ENCODE results near the gene HRK.

Gene HRK

DNA sequence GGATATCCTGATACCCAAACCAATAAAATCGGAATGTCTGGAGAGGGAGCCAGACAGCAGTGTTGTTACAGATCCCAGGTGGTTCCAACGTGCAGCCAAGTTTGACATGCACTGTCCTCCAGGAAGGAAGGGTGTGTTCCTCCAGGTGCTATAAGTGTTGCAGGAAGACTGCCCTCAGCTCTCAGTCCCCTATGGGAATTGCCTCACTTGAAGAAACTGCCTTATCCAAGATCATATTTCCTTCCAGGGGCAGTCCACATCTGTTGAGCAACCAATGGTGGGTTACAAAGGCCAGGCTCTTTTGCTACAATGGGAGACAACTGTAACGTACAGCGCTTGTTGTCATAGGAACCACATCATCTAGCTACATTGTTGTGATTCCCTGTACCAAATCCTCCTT is 16.2 kb upstream of the HRK start:
- H3K36me3 ChIP-seq (ENCODE audit: control insufficient read depth, insufficient read depth, low read length), result no peaks in the 10 kb centered on the region
- H3K4me3 ChIP-seq (ENCODE audit: low read depth, low read length), result no peak overlapping the region
- H3K9ac ChIP-seq (ENCODE audit: low read length), result no peak overlapping the region
- H3K9me3 ChIP-seq (ENCODE audit: control insufficient read depth, insufficient read depth, low read depth, low read length), result no peaks in the 10 kb centered on the region
- H3K27me3 ChIP-seq (ENCODE audit: control insufficient read depth, insufficient read depth, low read length), result peaks cover 12% of the 10 kb centered on the region; the same call in 1 of the 2 replicates
- H3K27ac ChIP-seq (ENCODE audit: low read depth, low read length), result no peak overlapping the region
- H3K4me1 ChIP-seq (ENCODE audit: control insufficient read depth, insufficient read depth, low read length), result no peaks in the 10 kb centered on the region

DNA sequence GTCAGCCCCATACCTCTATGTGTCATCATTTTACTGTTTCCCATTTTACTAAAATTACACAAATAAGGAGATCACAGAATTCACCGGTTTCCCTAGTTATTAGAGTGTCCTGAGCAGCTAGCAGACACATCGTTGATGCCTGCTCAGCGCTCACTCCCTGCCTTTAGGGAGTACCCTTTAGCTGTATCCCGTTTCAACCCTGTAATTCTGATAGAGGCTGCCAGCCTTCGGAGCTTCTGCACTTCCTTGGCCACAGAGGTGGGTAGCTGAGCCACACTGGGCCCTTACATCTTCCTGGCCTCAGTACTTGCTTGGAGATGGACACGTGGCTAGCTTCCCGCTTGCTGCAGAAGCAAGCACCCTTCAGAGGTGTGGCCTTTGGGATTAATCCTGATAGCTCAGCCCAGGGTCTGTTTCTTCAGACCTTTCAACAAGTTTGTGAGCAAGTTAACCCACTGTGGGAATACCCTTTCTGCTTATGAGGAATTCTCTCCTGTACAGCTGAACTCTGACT is 15.2 kb upstream of the HRK start:
- no peaks in the 10 kb centered on the region for H3K4me1 ChIP-seq (ENCODE audit: control insufficient read depth, insufficient read depth, low read length)
- no peaks in the 10 kb centered on the region for H3K36me3 ChIP-seq (ENCODE audit: control insufficient read depth, insufficient read depth, low read length)
- H3K4me3 ChIP-seq (ENCODE audit: low read depth, low read length), result no peak overlapping the region
- H3K27me3 ChIP-seq (ENCODE audit: control insufficient read depth, insufficient read depth, low read length), result peaks cover 12% of the 10 kb centered on the region; the same call in 1 of the 2 replicates
- no peak overlapping the region for H3K9ac ChIP-seq (ENCODE audit: low read length)
- H3K9me3 ChIP-seq (ENCODE audit: control insufficient read depth, insufficient read depth, low read depth, low read length), result no peaks in the 10 kb centered on the region
- no peak overlapping the region for H3K27ac ChIP-seq (ENCODE audit: low read depth, low read length)

DNA sequence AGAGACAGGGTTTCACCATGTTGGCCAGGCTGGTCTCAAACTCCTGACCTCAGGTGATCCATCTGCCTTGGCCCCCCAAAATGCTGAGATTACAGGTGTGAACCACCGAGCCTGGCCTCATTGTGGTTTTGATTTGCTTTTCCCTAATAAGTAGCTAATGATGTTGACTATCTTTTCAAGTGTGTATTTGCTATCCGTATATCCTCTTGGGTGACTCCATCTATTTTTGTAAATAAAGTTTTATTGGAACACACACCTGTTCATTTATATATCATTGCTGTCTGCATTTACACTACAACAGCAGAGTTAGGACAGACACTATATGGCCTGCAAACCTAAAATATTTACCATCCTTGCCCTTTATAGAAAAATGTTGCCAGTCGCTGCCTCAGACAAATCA is 13.7 kb upstream of the HRK start:
- H3K27me3 ChIP-seq (ENCODE audit: control insufficient read depth, insufficient read depth, low read length), result peaks cover 9% of the 10 kb centered on the region; the same call in 1 of the 2 replicates
- no peak overlapping the region for H3K4me3 ChIP-seq (ENCODE audit: low read depth, low read length)
- H3K4me1 ChIP-seq (ENCODE audit: control insufficient read depth, insufficient read depth, low read length), result no peaks in the 10 kb centered on the region
- no peak overlapping the region for H3K9ac ChIP-seq (ENCODE audit: low read length)
- H3K36me3 ChIP-seq (ENCODE audit: control insufficient read depth, insufficient read depth, low read length), result no peaks in the 10 kb centered on the region
- no peak overlapping the region for H3K27ac ChIP-seq (ENCODE audit: low read depth, low read length)
- no peaks in the 10 kb centered on the region for H3K9me3 ChIP-seq (ENCODE audit: control insufficient read depth, insufficient read depth, low read depth, low read length)

DNA sequence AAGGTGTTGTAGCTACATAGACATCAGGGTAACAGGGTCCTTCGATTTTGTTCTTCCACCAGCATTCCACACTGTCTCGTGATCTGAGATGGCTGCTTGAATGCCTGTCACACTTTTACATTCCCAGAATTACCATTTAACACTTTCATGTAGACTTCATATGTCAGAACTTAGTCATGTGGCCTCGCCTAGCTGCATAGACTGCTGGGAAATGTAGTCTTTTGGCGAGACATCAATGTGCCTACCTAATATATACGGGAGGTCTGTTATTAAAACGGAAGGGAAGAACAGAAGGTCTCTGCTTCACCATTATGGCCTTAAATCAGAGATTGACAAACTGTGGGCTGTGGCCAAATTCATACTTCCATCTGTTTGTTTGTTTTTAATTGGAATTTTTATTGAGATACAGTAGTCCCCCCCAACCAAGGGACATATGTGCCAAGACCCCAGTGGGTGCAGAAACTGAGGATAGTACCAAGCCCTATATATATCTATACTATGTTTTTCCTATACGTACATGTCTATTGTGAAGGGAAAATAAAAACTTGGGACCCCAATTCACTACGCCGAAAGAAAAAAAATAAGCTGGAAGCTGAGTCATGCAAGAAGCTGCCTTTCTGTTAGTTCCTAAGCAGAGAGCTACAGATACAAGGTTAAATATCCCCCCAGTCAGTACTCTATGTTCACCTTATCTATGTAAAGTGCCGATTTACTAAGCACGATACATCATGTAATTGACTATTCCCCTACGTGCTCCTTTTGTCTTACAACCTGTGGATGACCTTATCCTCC is 11.3 kb upstream of the HRK start:
- Histone ChIP-seq H3K9ac (ENCODE audit: low read length) (no peak overlapping the region), H3K4me1 (ENCODE audit: control insufficient read depth, insufficient read depth, low read length) (no peaks in the 10 kb centered on the region), H3K9me3 (ENCODE audit: control insufficient read depth, insufficient read depth, low read depth, low read length) (no peaks in the 10 kb centered on the region), H3K27ac (ENCODE audit: low read depth, low read length) (no peak overlapping the region), H3K4me3 (ENCODE audit: low read depth, low read length) (no peak overlapping the region), H3K36me3 (ENCODE audit: control insufficient read depth, insufficient read depth, low read length) (no peaks in the 10 kb centered on the region), H3K27me3 (ENCODE audit: control insufficient read depth, insufficient read depth, low read length) (peaks cover 4% of the 10 kb centered on the region; the same call in 1 of the 2 replicates)

DNA sequence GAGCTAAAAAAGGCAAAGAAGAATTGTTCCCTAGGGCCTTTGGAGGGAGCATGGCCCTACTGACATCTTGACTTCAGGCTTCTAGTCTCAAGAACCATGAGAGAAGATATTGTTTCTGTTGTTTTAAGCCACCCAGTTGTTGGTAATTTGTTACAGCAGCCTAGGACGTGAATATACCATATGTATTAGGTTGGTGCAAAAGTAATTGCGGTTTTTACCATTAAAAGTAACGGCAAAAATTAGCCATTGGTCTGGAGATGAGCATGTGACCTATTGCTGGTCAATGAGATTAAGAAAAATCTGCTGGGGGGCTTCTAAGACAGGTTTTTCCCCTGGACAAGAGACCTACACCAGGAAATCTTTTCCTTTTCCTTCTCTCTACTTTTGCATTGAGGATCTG is 9.8 kb upstream of the HRK start:
- no peak overlapping the region for H3K9ac ChIP-seq (ENCODE audit: low read length)
- no peaks in the 10 kb centered on the region for H3K4me1 ChIP-seq (ENCODE audit: control insufficient read depth, insufficient read depth, low read length)
- peaks cover 7% of the 10 kb centered on the region; the same call in 1 of the 2 replicates for H3K27me3 ChIP-seq (ENCODE audit: control insufficient read depth, insufficient read depth, low read length)
- no peak overlapping the region for H3K27ac ChIP-seq (ENCODE audit: low read depth, low read length)
- H3K36me3 ChIP-seq (ENCODE audit: control insufficient read depth, insufficient read depth, low read length), result no peaks in the 10 kb centered on the region
- no peaks in the 10 kb centered on the region for H3K9me3 ChIP-seq (ENCODE audit: control insufficient read depth, insufficient read depth, low read depth, low read length)
- H3K4me3 ChIP-seq (ENCODE audit: low read depth, low read length), result no peak overlapping the region

DNA sequence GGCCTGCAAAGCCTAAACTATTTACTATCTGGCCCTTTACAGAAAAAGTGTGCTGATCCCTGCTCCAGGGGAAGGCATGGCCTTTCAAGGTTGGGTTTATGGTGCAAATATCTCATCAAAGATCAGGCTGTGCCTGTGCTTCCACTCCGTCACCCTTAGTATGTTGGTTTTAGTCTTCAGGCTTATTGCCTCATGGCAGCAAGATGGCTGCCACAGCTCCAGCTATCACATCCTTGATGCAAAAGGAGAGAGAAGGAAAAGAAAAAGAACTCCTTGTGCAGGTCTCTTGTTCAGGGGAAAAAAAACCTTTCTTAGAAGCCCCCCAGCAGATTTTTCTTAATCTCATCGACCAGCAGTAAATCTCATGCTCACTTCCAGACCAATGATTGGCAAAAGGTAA is 9.1 kb upstream of the HRK start:
- no peak overlapping the region for H3K4me3 ChIP-seq (ENCODE audit: low read depth, low read length)
- H3K36me3 ChIP-seq (ENCODE audit: control insufficient read depth, insufficient read depth, low read length), result no peaks in the 10 kb centered on the region
- no peak overlapping the region for H3K9ac ChIP-seq (ENCODE audit: low read length)
- H3K9me3 ChIP-seq (ENCODE audit: control insufficient read depth, insufficient read depth, low read depth, low read length), result no peaks in the 10 kb centered on the region
- H3K4me1 ChIP-seq (ENCODE audit: control insufficient read depth, insufficient read depth, low read length), result no peaks in the 10 kb centered on the region
- no peak overlapping the region for H3K27ac ChIP-seq (ENCODE audit: low read depth, low read length)
- H3K27me3 ChIP-seq (ENCODE audit: control insufficient read depth, insufficient read depth, low read length), result peaks cover 9% of the 10 kb centered on the region; the same call in 1 of the 2 replicates

DNA sequence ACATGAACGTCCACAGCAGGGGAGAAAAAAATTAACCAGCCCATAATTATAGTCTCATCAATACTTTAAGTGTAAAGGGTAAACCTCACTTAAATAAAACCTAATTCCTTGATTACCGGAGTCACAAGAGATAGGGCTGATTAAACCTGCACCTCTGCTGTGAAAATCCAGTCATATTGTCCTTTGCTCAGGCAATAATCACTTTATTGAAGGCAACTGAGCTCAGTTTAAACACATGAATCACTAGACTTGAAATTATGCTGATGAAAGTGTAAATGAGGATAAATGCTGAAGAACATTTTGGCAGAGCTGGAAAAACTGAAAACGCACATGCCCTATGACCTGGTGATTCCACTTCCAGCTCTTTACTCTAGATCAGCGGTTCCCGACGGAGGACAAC is 6.7 kb upstream of the HRK start:
- no peak overlapping the region for H3K9ac ChIP-seq (ENCODE audit: low read length)
- H3K27me3 ChIP-seq (ENCODE audit: control insufficient read depth, insufficient read depth, low read length), result peaks cover 31% of the 10 kb centered on the region
- H3K27ac ChIP-seq (ENCODE audit: low read depth, low read length), result no peak overlapping the region
- H3K4me3 ChIP-seq (ENCODE audit: low read depth, low read length), result no peak overlapping the region
- H3K4me1 ChIP-seq (ENCODE audit: control insufficient read depth, insufficient read depth, low read length), result no peaks in the 10 kb centered on the region
- no peaks in the 10 kb centered on the region for H3K36me3 ChIP-seq (ENCODE audit: control insufficient read depth, insufficient read depth, low read length)
- no peaks in the 10 kb centered on the region for H3K9me3 ChIP-seq (ENCODE audit: control insufficient read depth, insufficient read depth, low read depth, low read length)

DNA sequence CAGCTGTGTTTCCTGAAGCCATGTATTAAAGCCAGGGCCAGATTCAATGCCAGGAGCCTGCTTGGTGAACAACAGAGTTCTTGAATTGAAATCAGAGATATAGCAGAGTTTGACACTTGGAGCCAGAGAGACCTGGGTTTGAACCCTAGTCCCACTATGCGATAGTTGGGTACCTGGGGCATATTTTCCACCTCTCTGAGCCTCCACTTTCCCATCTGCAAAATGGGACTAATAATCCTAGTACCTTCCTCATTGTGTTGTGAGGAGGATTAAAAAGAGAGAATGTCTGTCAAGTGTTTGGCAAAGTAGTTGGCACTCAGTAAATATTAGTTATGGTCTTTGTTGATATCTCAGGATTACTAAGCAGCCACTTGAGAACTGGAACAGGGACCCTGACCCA is 6.0 kb upstream of the HRK start:
- Histone ChIP-seq H3K9ac (ENCODE audit: low read length) (no peak overlapping the region), H3K27ac (ENCODE audit: low read depth, low read length) (no peak overlapping the region), H3K36me3 (ENCODE audit: control insufficient read depth, insufficient read depth, low read length) (no peaks in the 10 kb centered on the region), H3K9me3 (ENCODE audit: control insufficient read depth, insufficient read depth, low read depth, low read length) (no peaks in the 10 kb centered on the region), H3K27me3 (ENCODE audit: control insufficient read depth, insufficient read depth, low read length) (peaks cover 38% of the 10 kb centered on the region), H3K4me3 (ENCODE audit: low read depth, low read length) (no peak overlapping the region), H3K4me1 (ENCODE audit: control insufficient read depth, insufficient read depth, low read length) (no peaks in the 10 kb centered on the region)

DNA sequence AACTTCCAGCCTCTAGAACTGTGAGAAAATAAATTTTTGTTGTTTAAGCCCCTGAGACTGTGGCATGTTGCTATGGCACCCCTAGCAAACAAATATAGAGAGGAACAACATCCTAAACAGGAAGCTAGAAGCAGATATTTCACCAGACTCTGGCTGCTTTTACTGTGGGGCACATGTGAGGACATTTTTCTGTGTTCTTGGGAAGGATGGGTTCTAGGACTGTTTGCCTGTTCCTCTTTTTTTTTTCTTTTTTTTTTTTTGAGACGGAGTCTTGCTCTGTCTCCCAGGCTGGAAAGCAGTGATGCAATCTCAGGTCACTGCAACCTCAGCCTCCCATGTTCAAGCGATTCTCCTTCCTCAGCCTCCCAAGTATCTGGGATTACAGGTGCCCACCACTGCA is 4.2 kb upstream of the HRK start:
- Histone ChIP-seq H3K9me3 (ENCODE audit: control insufficient read depth, insufficient read depth, low read depth, low read length) (no peaks in the 10 kb centered on the region), H3K4me3 (ENCODE audit: low read depth, low read length) (no peak overlapping the region), H3K27me3 (ENCODE audit: control insufficient read depth, insufficient read depth, low read length) (peaks cover 55% of the 10 kb centered on the region), H3K9ac (ENCODE audit: low read length) (no peak overlapping the region), H3K27ac (ENCODE audit: low read depth, low read length) (no peak overlapping the region), H3K4me1 (ENCODE audit: control insufficient read depth, insufficient read depth, low read length) (no peaks in the 10 kb centered on the region), H3K36me3 (ENCODE audit: control insufficient read depth, insufficient read depth, low read length) (no peaks in the 10 kb centered on the region)

DNA sequence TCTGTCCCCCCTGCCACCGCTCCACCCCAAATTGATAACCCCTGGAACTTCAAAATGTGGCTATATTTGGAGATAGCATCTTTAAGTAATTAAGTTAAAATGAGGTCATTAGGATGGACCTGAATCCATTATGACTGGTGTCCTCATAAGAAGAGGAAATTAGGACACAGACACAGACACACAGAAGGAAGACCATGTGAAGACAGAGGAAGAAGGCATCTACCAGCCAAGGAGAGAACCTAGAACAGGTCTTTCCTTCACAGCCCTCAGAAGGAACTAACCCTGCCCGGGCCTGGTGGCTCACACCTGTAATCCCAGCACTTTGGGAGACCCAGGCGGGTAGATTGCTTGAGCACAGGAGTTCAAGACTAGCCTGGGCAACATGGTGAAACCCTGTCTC is 3.6 kb upstream of the HRK start:
- Histone ChIP-seq H3K27ac (ENCODE audit: low read depth, low read length) (no peak overlapping the region), H3K4me3 (ENCODE audit: low read depth, low read length) (no peak overlapping the region), H3K9ac (ENCODE audit: low read length) (no peak overlapping the region), H3K36me3 (ENCODE audit: control insufficient read depth, insufficient read depth, low read length) (no peaks in the 10 kb centered on the region), H3K4me1 (ENCODE audit: control insufficient read depth, insufficient read depth, low read length) (peaks cover 2% of the 10 kb centered on the region; the same call in 1 of the 2 replicates), H3K9me3 (ENCODE audit: control insufficient read depth, insufficient read depth, low read depth, low read length) (no peaks in the 10 kb centered on the region), H3K27me3 (ENCODE audit: control insufficient read depth, insufficient read depth, low read length) (peaks cover 62% of the 10 kb centered on the region)

DNA sequence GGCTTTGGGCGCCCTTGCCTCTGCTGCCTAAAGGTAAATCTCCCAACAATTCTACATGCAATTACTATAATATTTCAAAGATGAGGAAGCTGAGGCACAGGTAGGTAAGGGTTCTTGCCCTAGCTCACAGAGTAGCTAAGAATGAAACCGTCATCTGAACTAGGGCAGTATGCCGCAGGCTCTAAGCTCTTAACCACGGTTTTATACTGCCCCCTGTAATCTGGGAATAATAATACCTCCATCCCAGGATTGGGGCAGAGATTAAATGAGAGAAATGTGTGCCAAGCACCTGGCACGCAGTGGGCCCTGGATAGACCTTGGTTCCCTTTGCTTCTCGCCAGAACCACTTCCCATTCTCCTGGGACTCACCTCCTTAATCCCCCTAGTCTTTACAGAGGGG is 1.5 kb upstream of the HRK start:
- Histone ChIP-seq H3K4me3 (ENCODE audit: low read depth, low read length) (no peak overlapping the region), H3K4me1 (ENCODE audit: control insufficient read depth, insufficient read depth, low read length) (peaks cover 10% of the 10 kb centered on the region; the same call in 1 of the 2 replicates), H3K27me3 (ENCODE audit: control insufficient read depth, insufficient read depth, low read length) (peaks cover 83% of the 10 kb centered on the region)

More for the DNA sequence above, 1.5 kb upstream of the HRK start:
- H3K27ac ChIP-seq (ENCODE audit: low read depth, low read length), result no peak overlapping the region
- no peaks in the 10 kb centered on the region for H3K36me3 ChIP-seq (ENCODE audit: control insufficient read depth, insufficient read depth, low read length)
- H3K9ac ChIP-seq (ENCODE audit: low read length), result no peak overlapping the region
- H3K9me3 ChIP-seq (ENCODE audit: control insufficient read depth, insufficient read depth, low read depth, low read length), result no peaks in the 10 kb centered on the region

All from HUES6 (cell line).